T-helper 22 cell (primary cell): ENCODE results near the gene PTTG1.
A peak's percentile ranks its signal among the peaks of the same experiment; 100 is the strongest.
"Not testable (repeated sequence)": the region's sequence is repeated elsewhere in the genome, so short reads cannot be mapped to it uniquely, and the experiment has no call there.

ENCODE experiments used
- DNase-seq: peaks from one replicate; pipeline ENCODE4 v3.0.0-alpha.2; 2020; ENCODE audit warnings: low read depth

PTTG1 gene

DNA sequence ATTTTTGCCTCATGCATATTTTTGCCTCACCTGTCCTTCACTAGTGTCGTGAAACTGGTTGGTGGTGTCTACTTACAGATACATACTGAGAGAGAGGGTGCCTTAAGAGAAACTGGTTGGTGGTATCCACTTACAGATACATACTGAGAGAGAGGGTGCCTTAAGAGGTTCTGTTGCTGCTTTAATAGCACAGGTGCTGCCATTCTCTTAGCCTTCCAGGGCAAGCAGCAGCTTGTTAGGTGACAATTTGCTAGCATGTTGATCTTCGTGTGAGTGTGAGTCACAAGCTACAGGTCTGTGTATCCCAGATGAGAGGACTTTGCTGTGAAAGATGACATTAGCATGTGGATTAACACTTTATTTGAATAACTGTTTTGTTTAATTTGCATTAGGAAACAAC, 1.4 kb downstream of the PTTG1 start:
- no peak for DNase-seq

DNA sequence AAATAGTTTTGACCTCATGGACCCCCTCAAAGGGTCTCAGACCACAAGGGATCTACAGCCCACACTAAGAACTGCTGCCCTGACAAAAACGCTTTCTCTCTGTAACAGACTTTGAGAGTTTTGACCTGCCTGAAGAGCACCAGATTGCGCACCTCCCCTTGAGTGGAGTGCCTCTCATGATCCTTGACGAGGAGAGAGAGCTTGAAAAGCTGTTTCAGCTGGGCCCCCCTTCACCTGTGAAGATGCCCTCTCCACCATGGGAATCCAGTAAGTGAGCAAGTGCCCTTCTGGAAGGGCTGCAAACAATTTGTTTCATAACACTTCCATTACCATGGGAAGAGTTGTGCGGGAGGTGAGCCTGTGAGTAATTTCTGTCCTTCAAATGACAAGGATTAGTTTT, 6.0 kb downstream of the PTTG1 start:
- no peak for DNase-seq

- no peak for DNase-seq
These were observed 10.5 kb downstream of the PTTG1 start for GRCh38 chr5:160432196-160432595.

- no peak for DNase-seq
These were observed 11.1 kb downstream of the PTTG1 start for GRCh38 chr5:160432787-160433186.

GRCh38 chr5:160434022-160434531, 12.4 kb downstream of the PTTG1 start:
- no peak for DNase-seq

DNA sequence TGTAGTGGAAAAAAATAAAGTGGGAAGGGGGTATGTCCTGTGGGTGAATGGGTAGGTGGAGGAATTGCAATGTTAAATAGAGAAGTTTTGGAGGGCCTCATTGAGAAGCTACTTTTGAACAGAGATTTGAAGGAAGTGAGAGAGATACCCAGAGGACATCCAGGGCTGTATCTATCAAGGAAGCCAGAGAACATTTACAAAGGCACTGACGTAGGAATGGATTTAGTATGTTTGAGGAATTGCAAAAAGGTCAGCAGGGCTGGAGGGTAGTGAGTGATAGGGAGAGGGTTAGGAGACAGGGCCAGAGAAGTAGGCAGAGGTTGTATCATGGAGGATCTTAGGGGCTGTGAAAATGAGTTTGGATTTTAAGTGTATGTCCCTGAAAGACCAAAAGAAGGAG, 13.9 kb downstream of the PTTG1 start:
- DNase-seq: no peak

GRCh38 chr5:160436017-160436416, 14.4 kb downstream of the PTTG1 start:
- no peak for DNase-seq

DNA sequence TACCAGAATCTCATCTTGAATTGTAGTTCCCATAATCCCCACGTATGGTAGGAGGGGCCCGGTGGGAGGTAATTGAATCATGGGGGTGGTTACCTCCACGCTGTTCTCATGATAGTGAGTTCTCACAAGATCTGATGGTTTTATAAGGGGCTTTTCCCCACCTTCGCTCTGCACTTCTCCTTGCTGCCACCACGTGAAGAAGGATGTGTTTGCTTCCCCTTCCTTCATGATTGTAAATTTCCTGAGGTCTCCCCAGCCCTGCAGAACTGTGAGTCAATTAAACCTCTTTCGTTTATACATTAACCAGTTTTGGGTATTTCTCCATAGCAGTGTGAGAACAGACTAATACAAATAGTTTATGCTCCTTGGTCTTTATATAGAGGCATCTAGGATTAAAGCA, 15.0 kb downstream of the PTTG1 start:
- not testable (repeated sequence) for DNase-seq

DNA sequence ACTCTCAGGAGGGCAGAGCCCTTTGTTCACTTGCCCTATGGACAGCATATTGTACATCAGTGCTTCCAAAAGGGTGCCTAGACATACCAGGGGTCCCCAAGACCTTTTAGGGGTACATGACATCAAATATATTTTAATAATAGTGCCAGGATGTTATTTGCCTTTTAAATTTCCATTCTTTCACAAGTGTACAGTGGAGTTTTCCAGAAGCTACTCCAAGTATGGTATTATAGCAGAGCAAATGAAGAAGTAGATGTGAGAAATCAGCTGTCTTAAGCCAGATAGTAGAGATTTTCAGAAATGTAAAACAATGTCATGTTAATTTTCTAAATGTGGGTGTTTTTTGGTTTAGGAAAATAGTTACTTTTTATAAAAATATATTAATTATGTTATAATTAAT, 15.6 kb downstream of the PTTG1 start:
- DNase-seq: no peak

GRCh38 chr5:160438316-160439204, 16.9 kb downstream of the PTTG1 start:
- DNase-seq: peak; percentile 31

DNA sequence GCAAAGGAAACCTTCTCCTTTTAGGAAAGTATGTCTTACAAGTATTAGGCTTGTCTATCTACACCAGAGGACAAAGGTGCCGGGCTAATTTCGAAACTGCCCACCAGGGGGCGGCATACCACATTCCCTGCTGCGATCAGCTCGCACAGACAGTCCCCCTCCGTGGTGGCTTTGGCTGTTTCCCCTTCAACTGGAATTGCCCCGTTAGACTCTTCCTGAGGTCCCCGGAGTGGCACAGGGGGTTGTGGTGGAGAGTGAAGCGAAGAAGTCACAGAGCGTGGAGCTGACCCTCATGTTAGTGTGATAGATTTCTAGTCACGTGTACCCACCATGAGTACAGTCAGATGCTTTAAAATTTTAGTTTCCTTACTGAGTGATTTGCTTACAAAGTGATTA, 17.5 kb downstream of the PTTG1 start:
- peak; percentile 68 for DNase-seq

GRCh38 chr5:160441311-160441781, 19.7 kb downstream of the PTTG1 start:
- no peak for DNase-seq

- DNase-seq: no peak
These were observed 21.3 kb downstream of the PTTG1 start for GRCh38 chr5:160442824-160443431.

GRCh38 chr5:160444407-160444806, 22.8 kb downstream of the PTTG1 start:
- no peak for DNase-seq

- no peak for DNase-seq
These were observed 23.5 kb downstream of the PTTG1 start for GRCh38 chr5:160445132-160445531.

GRCh38 chr5:160445751-160446150, 24.1 kb downstream of the PTTG1 start:
- no peak for DNase-seq

- no peak for DNase-seq
These were observed 27.2 kb downstream of the PTTG1 start for GRCh38 chr5:160448886-160449285.

DNA sequence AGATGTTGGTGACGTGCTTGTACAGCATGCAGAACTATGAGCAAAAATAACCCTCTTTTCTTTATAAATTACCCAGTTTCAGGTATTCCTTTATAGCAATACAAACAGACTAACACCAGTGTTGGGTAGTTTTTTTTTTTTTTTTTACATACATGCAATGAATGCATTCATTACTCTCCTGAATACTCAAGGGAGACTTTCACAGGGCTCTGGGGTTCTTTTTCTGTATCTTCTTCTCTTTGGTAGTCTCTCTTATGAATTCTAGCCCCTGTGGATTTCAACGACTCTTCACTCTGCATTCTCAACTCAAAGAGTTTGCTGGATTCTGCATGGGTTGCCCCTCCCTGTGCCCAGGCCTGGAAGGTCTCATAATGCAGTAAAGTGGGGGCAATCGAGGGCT, 27.8 kb downstream of the PTTG1 start:
- DNase-seq: no peak

DNA sequence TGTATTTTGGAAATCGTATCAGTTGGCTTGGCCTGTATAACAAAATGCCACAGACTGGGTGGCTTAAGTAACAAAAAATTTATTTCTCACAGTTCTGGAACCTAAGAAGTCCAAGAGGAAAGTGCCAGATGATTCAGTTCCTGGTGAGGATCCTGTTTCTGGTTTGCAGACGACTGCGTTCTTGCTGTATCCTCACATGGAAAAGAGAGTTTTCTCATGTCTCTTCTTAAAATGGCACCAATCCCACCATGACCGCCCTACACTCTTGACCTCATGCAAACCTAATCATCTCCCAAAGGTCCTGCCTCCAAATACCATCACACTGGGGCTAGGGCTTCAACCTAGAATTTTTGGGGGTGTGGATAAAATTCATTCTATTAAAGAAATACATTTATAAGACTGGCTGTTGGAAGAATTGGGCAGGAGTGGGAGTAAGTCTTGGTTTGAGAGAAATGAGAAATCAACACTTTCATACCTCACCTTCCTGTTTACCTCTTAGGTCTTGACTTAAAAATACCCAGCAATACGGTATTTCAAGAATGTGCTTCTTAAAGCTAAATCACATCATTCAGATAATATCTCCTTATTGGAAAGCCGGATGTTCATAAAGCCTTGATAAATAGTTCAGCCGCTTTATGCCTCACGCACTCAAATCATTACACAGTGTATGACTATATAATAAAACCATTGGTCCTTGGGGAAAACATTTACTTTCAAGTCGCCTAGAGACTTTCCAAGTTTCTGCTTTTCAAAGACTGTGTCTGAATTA, 28.7 kb downstream of the PTTG1 start:
- no peak for DNase-seq

DNA sequence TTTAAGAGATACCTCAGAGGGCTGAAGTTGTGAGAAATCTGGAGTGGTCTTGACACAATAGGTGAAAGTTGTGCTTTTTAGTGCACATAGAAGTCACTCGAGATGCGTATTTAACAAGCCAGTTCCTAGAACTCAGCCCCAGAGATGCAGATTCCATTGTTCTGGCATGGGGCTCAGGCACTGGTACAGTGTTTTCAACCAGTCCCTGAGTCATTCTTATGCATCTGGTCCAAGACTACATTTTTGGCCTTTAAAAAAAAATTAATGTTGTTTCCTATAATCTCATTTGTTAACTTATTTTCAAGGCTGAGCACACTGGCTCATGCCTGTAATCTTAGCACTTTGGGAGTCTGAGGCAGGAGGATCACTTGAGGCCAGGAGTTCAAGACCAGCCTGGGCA, 29.6 kb downstream of the PTTG1 start:
- no peak for DNase-seq

DNA sequence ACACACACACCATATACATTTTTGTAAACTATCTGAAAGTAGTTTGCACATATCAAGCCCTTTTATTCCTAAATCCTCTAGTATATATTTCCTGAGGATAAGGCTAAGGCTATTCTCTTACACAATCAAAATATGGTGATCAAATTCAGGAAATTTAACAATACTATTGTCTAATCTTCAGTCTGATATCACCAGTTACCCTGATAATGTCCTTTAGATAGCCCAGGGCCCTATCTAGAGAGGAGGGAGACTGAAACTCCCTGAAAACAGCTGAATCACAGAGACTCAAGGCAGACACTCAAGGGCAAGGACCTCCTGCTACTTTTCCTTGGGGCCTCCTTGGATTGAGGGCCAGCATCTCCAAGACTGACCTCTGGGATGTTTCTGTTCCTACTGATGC, 30.4 kb downstream of the PTTG1 start:
- DNase-seq: no peak

DNA sequence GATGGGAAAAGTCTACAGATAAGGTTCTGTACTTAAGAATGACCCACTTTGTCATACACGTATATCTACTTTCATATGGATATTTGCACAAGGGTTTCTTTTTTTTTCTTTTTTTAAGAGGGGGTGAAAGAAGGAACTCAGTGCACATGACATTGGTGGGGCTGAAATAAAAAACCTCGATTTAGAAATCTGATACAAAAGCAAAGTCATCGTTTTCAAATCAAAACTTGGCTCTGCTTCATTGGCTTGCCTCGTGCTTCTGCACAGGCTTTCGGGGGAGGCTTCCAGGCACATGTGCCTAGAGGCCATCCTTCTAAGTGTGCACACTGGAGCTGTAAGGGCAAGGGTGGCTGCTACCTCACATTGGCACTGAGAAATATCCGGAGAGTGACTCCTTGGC, 31.1 kb downstream of the PTTG1 start:
- DNase-seq: no peak

DNA sequence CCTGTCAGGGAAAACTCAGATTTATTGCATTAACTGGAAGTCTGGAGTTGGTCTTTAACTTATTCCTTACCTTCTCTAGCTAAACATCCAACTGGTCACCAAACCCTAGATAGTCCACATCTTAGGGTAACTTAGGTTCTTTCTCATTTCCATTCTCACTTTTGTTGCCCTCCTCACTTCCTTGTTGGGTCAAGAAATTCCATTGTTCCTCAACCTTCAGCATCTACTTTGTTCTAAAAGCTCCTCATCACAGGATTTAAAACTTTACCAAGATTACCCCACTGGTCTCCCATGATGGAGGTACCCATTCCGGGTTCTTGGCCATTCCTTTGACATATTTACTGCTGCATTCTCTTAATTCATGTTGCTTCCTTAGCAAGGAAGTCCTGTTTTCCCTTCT, 32.1 kb downstream of the PTTG1 start:
- DNase-seq: no peak
